ENCODE data around the gene EPS15. TPM values are rescaled to one million over a fixed set of nuclear protein-coding genes. Genes with fewer than 3 reads are reported as not detected.
A peak's percentile ranks its signal among the peaks of the same experiment; 100 is the strongest.

Gene EPS15
- total and polyA plus RNA-seq, 9 of the 15 experiments (the other 6 are each of a cell fraction or from before 2014, with no cell fraction given), result 23.1 to 69.0 (median 41.7) TPM

DNA sequence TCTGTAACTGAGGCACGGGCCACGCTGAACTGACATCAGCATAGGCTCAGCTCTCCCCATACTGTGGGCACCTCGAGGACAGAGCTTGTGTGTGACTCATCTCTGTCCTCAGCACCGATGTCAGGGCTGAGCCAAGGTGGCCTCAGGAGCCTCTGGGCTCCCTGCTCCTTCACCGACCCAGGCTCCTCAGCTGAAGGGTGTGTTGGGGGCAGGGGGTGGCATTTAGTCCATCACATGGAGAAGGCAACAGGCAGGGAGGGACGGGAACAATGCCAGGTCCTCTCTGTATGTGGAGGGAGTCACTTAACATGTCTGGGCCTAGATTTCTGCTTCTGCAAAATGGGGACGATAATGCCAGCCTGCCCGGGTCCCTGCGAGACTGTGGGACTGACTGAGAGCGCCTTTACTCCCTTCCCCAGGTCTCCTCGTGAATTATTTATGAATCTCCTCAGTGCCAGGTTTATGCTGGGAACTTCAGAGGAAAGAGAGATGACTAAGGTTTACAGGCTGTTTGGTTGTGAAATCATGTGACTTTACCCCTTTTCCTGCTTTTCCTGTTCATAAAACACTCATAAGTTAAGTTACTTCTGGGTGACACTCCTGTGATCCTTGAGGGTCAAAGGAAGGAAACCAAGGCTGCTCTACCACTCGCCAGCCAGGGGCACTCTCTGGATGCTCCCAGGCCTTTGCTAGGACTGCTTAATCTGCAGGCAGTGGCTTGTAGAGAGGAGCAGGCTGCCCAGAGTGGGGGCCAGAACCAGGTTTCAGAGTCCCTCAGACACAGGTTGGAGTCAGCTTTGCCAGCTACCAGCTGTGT lies 204.9 kb downstream of the EPS15 start:
- DNase-seq (ENCODE audit: extremely low read depth in 1 of 4, low spot score in 3 of 4) (no peak), FAIRE-seq (no peak), ATAC-seq (peak; percentile 42; the same call in 2 of the 3 replicates)
- H4K20me1 ChIP-seq (replicated peaks; ENCODE audit: control insufficient read depth, insufficient read depth, low read length), result no peaks in the 10 kb centered on the region
- H3K4me3 ChIP-seq, result no peak overlapping the region
- no peak overlapping the region for H3K27ac ChIP-seq (ENCODE audit: extremely low read depth, low read depth, low read length)
- ChIA-PET POLR2A (interaction anchor here (0.6 to 1.8 kb wide), 3 partner anchors 16 to 679 kb away, joined by 3 to 5 read pairs (median 4); partner anchors contain the start of gene TTC39A), CTCF (ENCODE audit: low intra/inter-chr PET ratio) (interaction anchor here (0.7 kb wide), 1 partner anchor 16 kb away, joined by 3 read pairs; no protein-coding TSS in a partner anchor)
- H3K36me3 ChIP-seq (ENCODE audit: control insufficient read depth, insufficient read depth, low read length), result no peaks in the 10 kb centered on the region
- in situ Hi-C loops (cut with MboI) (no loop called here), intact Hi-C loops (cut with micrococcal nuclease) (no loop called here)
- no TSS peak for BruUV-seq (replicated peaks)
- H3K9me1 ChIP-seq (ENCODE audit: control insufficient read depth, insufficient read depth, low read length), result no peaks in the 10 kb centered on the region
- no peaks in the 10 kb centered on the region for H3K79me2 ChIP-seq (ENCODE audit: control insufficient read depth, insufficient read depth, low read length)
- WGBS (ENCODE audit: insufficient coverage, low coverage, missing lambda C conversion rate), result 31% methylated on average over 12 of the region's 12 CpGs
- H3K4me1 ChIP-seq (replicated peaks in 1 of 2; ENCODE audit: control insufficient read depth in 2 of 2, insufficient read depth in 2 of 2, low read length in 2 of 2), result peaks cover 9 to 15% of the 10 kb centered on the region in 2 experiments; a peak in 3 of 5 replicates
- peak overlapping the region in 1 of 2 experiments; percentile 83; a peak in 2 of 4 replicates for H3K9ac ChIP-seq (ENCODE audit: insufficient read depth in 1 of 2, low read depth in 2 of 2, low read length in 2 of 2)
- H2AFZ ChIP-seq (ENCODE audit: low read depth, low read length), result peak overlapping the region; percentile 64; the same call in 1 of the 2 replicates
- H3K9me3 ChIP-seq (replicated peaks; ENCODE audit: control insufficient read depth, insufficient read depth, low read depth, low read length), result no peaks in the 10 kb centered on the region
- no peaks in the 10 kb centered on the region for H3K27me3 ChIP-seq (ENCODE audit: control insufficient read depth in 2 of 2, insufficient read depth in 2 of 2, low read length in 2 of 2)
- no peak overlapping the region; the same call in 1 of the 2 replicates for H3K4me2 ChIP-seq (ENCODE audit: insufficient read depth, low read length)
- TF ChIP-seq, protein P1, sequence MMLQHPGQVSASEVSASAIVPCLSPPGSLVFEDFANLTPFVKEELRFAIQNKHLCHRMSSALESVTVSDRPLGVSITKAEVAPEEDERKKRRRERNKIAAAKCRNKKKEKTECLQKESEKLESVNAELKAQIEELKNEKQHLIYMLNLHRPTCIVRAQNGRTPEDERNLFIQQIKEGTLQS (IDR thresholded peaks at IDR 0.05), result peak; percentile 68
- TF ChIP-seq, protein P1 (CRISPR knock-in tag; conservative IDR thresholded peaks at IDR 0.05), result no peak
- TF ChIP-seq TOE1 (IDR thresholded peaks at IDR 0.05; ENCODE audit: borderline replicate concordance) (peak; percentile 33; the same call in 1 of the 2 replicates), TOE1 (CRISPR knock-in tag; IDR thresholded peaks at IDR 0.05; ENCODE audit: borderline replicate concordance, low read depth) (no peak), JUNB (CRISPR knock-in tag; conservative IDR thresholded peaks at IDR 0.05) (no peak), ZNF780A (CRISPR knock-in tag; IDR thresholded peaks at IDR 0.05) (no peak), CREB1 (IDR thresholded peaks at IDR 0.05) (no peak), CREB1 (CRISPR knock-in tag; IDR thresholded peaks at IDR 0.05) (no peak), HCFC1 (IDR thresholded peaks at IDR 0.05; ENCODE audit: low read depth, low read length) (no peak)
- TF ChIP-seq, protein P2, sequence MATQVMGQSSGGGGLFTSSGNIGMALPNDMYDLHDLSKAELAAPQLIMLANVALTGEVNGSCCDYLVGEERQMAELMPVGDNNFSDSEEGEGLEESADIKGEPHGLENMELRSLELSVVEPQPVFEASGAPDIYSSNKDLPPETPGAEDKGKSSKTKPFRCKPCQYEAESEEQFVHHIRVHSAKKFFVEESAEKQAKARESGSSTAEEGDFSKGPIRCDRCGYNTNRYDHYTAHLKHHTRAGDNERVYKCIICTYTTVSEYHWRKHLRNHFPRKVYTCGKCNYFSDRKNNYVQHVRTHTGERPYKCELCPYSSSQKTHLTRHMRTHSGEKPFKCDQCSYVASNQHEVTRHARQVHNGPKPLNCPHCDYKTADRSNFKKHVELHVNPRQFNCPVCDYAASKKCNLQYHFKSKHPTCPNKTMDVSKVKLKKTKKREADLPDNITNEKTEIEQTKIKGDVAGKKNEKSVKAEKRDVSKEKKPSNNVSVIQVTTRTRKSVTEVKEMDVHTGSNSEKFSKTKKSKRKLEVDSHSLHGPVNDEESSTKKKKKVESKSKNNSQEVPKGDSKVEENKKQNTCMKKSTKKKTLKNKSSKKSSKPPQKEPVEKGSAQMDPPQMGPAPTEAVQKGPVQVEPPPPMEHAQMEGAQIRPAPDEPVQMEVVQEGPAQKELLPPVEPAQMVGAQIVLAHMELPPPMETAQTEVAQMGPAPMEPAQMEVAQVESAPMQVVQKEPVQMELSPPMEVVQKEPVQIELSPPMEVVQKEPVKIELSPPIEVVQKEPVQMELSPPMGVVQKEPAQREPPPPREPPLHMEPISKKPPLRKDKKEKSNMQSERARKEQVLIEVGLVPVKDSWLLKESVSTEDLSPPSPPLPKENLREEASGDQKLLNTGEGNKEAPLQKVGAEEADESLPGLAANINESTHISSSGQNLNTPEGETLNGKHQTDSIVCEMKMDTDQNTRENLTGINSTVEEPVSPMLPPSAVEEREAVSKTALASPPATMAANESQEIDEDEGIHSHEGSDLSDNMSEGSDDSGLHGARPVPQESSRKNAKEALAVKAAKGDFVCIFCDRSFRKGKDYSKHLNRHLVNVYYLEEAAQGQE (IDR thresholded peaks at IDR 0.05; ENCODE audit: borderline replicate concordance), result no peak
- TF ChIP-seq, protein P2 (CRISPR knock-in tag; IDR thresholded peaks at IDR 0.05; ENCODE audit: low read depth), result no peak

All from K562 (cell line).